HCT116 (cell line): ENCODE data around the gene HTRA3.
A peak's percentile ranks its signal among the peaks of the same experiment; 100 is the strongest.

ENCODE experiments used
- EZH2 ChIP-seq: fragments of 200-600 bp; sonication (generic); IDR thresholded peaks from 2 replicates; pipeline ENCODE4 v1.6.1; 2017; ENCODE audit warnings: antibody characterized with exemption, mixed run types
- EZH2phosphoT487 ChIP-seq: fragments of 200-600 bp; IDR thresholded peaks from 2 replicates; pipeline ENCODE4 v1.6.1; 2018; ENCODE audit warnings: antibody characterized with exemption, borderline replicate concordance
- JUND ChIP-seq: IDR thresholded peaks from 2 replicates; pipeline ENCODE4 v1.6.1; 2012
- POLR2A ChIP-seq: IDR thresholded peaks from 2 replicates; pipeline ENCODE4 v1.7.0; 2011; ENCODE audit warnings: borderline replicate concordance; ENCODE audit not compliant: insufficient read depth, insufficient read length; ENCODE audit errors: extremely low read depth
- POLR2AphosphoS5 ChIP-seq: IDR thresholded peaks from 2 replicates; pipeline ENCODE4 v1.6.1; 2011; ENCODE audit warnings: mild to moderate bottlenecking, low read depth, low read length, moderate library complexity
- SIN3A ChIP-seq: IDR thresholded peaks from 2 replicates; pipeline ENCODE4 v1.6.1; 2012; ENCODE audit warnings: low read depth
- SP1 ChIP-seq: IDR thresholded peaks from 2 replicates; pipeline ENCODE4 v1.6.1; 2012; ENCODE audit warnings: low read depth
- SRF ChIP-seq: IDR thresholded peaks from 2 replicates; pipeline ENCODE4 v1.6.1; 2012; ENCODE audit warnings: low read depth
- YY1 ChIP-seq: IDR thresholded peaks from 2 replicates; pipeline ENCODE4 v1.6.1; 2011; ENCODE audit warnings: low read length, low read depth, moderate library complexity, mild to moderate bottlenecking; ENCODE audit not compliant: insufficient replicate concordance; ENCODE audit errors: extremely low read depth
- ZNF274 ChIP-seq: fragments of 200-500 bp; sonication (Bioruptor generic); IDR thresholded peaks from 2 replicates; pipeline ENCODE4 v1.6.1; 2014; ENCODE audit warnings: mild to moderate bottlenecking, low read depth, low read length, inconsistent platforms
- TF ChIP-seq, protein P1 (sequence below): IDR thresholded peaks from 2 replicates; pipeline ENCODE4 v1.6.1; 2012; ENCODE audit warnings: low read depth
- TF ChIP-seq, protein P2 (sequence below), 3 experiments: fragments of 200-600 bp in 1 of 3; sonication (generic) in 1 of 3; IDR thresholded peaks in 2 of 3; conservative IDR thresholded peaks in 1 of 3; 2 replicates each; pipeline ENCODE4 v1.5.1; 2012 to 2017; ENCODE audit warnings: low read depth in 2 of 3, low read length in 2 of 3, antibody characterized with exemption in 1 of 3, borderline replicate concordance in 1 of 3, control low read depth in 1 of 3, mild to moderate bottlenecking in 1 of 3, mixed read lengths in 1 of 3, mixed run types in 1 of 3, moderate library complexity in 1 of 3; ENCODE audit not compliant: insufficient read depth in 1 of 3
- TF ChIP-seq, protein P3 (sequence below): IDR thresholded peaks from 2 replicates; pipeline ENCODE4 v1.6.1; 2012

DNA sequence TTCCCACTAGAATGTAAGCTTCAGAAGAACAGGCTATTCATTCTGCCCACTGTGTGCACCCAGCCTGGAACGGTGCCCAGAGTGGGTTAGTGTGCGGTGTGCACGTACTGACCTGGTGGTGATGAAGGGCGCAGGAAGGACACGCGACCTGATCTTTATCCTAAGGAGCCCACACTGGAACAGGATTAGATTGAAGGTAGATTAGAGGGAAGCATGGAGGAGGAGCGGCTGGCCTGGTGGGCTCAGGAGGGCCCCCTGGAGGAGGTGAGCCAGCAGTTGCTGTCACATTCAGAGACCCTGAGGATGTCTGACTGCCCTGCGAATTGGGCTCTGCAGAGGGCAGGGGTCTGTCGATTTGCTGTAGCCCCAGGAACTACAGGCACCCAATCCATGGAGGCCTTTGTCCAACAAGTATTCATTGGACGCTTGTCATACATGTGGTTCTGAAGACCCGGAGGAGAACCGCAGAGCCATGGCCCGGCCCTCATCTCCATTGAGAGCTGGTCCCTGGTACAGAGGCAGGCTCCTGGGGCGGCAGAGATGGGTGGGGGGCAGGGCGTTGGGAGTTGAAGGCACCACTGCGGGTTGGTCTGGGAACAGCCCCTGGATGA lies 73.2 kb downstream of the HTRA3 start:
- TF ChIP-seq EZH2 (no peak), EZH2phosphoT487 (no peak), POLR2A (no peak), JUND (no peak), SRF (no peak), SIN3A (no peak), YY1 (no peak), ZNF274 (no peak), SP1 (no peak), POLR2AphosphoS5 (no peak)
- TF ChIP-seq, protein P1, sequence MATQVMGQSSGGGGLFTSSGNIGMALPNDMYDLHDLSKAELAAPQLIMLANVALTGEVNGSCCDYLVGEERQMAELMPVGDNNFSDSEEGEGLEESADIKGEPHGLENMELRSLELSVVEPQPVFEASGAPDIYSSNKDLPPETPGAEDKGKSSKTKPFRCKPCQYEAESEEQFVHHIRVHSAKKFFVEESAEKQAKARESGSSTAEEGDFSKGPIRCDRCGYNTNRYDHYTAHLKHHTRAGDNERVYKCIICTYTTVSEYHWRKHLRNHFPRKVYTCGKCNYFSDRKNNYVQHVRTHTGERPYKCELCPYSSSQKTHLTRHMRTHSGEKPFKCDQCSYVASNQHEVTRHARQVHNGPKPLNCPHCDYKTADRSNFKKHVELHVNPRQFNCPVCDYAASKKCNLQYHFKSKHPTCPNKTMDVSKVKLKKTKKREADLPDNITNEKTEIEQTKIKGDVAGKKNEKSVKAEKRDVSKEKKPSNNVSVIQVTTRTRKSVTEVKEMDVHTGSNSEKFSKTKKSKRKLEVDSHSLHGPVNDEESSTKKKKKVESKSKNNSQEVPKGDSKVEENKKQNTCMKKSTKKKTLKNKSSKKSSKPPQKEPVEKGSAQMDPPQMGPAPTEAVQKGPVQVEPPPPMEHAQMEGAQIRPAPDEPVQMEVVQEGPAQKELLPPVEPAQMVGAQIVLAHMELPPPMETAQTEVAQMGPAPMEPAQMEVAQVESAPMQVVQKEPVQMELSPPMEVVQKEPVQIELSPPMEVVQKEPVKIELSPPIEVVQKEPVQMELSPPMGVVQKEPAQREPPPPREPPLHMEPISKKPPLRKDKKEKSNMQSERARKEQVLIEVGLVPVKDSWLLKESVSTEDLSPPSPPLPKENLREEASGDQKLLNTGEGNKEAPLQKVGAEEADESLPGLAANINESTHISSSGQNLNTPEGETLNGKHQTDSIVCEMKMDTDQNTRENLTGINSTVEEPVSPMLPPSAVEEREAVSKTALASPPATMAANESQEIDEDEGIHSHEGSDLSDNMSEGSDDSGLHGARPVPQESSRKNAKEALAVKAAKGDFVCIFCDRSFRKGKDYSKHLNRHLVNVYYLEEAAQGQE, result no peak
- TF ChIP-seq, protein P2, sequence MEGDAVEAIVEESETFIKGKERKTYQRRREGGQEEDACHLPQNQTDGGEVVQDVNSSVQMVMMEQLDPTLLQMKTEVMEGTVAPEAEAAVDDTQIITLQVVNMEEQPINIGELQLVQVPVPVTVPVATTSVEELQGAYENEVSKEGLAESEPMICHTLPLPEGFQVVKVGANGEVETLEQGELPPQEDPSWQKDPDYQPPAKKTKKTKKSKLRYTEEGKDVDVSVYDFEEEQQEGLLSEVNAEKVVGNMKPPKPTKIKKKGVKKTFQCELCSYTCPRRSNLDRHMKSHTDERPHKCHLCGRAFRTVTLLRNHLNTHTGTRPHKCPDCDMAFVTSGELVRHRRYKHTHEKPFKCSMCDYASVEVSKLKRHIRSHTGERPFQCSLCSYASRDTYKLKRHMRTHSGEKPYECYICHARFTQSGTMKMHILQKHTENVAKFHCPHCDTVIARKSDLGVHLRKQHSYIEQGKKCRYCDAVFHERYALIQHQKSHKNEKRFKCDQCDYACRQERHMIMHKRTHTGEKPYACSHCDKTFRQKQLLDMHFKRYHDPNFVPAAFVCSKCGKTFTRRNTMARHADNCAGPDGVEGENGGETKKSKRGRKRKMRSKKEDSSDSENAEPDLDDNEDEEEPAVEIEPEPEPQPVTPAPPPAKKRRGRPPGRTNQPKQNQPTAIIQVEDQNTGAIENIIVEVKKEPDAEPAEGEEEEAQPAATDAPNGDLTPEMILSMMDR (IDR thresholded peaks at IDR 0.05 in 2 of 3, conservative IDR thresholded peaks at IDR 0.05 in 1 of 3; ENCODE audit: borderline replicate concordance in 1 of 3, insufficient read depth in 1 of 3, low read depth in 2 of 3, low read length in 2 of 3), result peak in 2 of 3 experiments; percentile 38 to 46; a peak in 4 of 6 replicates
- TF ChIP-seq, protein P3, sequence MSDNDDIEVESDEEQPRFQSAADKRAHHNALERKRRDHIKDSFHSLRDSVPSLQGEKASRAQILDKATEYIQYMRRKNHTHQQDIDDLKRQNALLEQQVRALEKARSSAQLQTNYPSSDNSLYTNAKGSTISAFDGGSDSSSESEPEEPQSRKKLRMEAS, result no peak
